Endothelial cell of umbilical vein (primary cell): ENCODE data around the gene CAMSAP1. TPM values are rescaled to one million over a fixed set of nuclear protein-coding genes. Genes with fewer than 3 reads are reported as not detected.
"Not testable (repeated sequence)": the region's sequence is repeated elsewhere in the genome, so short reads cannot be mapped to it uniquely, and the experiment has no call there.

Experiments used
- BruUV-seq: library from RNA; stranded (reverse); fragments of 400-500 nt; replicated peaks from 2 replicates; lab custom pipeline; 2021; lab: Mats Ljungman, UMichigan
- CTCF ChIA-PET: fragments of 300-600, 350-600 bp; sonication (Branson Sonifier 250); formaldehyde crosslinking; loops from one replicate; lab custom pipeline; 2021; ENCODE audit warnings: antibody characterized with exemption, inconsistent platforms; lab: Charles Lee
- POLR2A ChIA-PET: fragments of 300-600, 350-600 bp; sonication (Branson Sonifier 250); formaldehyde crosslinking; loops from one replicate; lab custom pipeline; 2021; ENCODE audit warnings: antibody characterized with exemption, inconsistent platforms; lab: Charles Lee
- DNase-seq: peaks from one replicate; pipeline ENCODE4 v3.0.0-alpha.2; 2011; ENCODE audit warnings: low read depth, low spot score
- FAIRE-seq: peaks from 2 replicates; lab custom pipeline; 2011; peaks lifted over from hg19 to GRCh38; lab: Jason Lieb, UNC
- H2AFZ ChIP-seq: 2 replicates; pipeline ENCODE4 v1.6.0; 2012; ENCODE audit warnings: low read depth, low read length, control low read depth, inconsistent platforms
- H3K27ac ChIP-seq: 2 replicates; pipeline ENCODE4 v1.5.1; 2011; ENCODE audit warnings: low read depth, mild to moderate bottlenecking, control low read depth, low read length, moderate library complexity; ENCODE audit not compliant: insufficient read depth
- H3K27me3 ChIP-seq, 2 experiments: 2 replicates each; pipeline versions ENCODE4 v1.6.0 to v1.6.1; 2011; ENCODE audit warnings: low read length in 2 of 2, mixed read lengths in 1 of 2; ENCODE audit not compliant: control insufficient read depth in 2 of 2, insufficient read depth in 2 of 2
- H3K36me3 ChIP-seq, 2 experiments: 2 replicates in 1 of 2; 3 replicates in 1 of 2; pipeline ENCODE4 v1.5.1; 2011; ENCODE audit warnings: low read length in 2 of 2, mild to moderate bottlenecking in 1 of 2, moderate library complexity in 1 of 2; ENCODE audit not compliant: control insufficient read depth in 2 of 2, insufficient read depth in 2 of 2; ENCODE audit errors: extremely low read depth in 1 of 2
- H3K4me1 ChIP-seq: 3 replicates; pipeline ENCODE4 v1.5.1; 2011; ENCODE audit warnings: mild to moderate bottlenecking, low read length; ENCODE audit not compliant: control insufficient read depth, insufficient read depth; ENCODE audit errors: extremely low read depth
- H3K4me2 ChIP-seq: 2 replicates; pipeline ENCODE4 v1.6.1; 2011; ENCODE audit warnings: low read length, control low read depth, mixed read lengths; ENCODE audit not compliant: insufficient read depth
- H3K4me3 ChIP-seq, 3 experiments: fragments of 200-600 bp in 1 of 3; sonication (generic), shearing (Covaris generic) in 1 of 3; replicated peaks in 1 of 3; 2 replicates each; pipeline ENCODE4 v1.5.1; 2011 to 2016; ENCODE audit warnings: control low read depth in 3 of 3, low read length in 3 of 3, mild to moderate bottlenecking in 2 of 3, inconsistent platforms in 1 of 3, low read depth in 1 of 3, moderate library complexity in 1 of 3; ENCODE audit not compliant: insufficient read depth in 1 of 3
- H3K79me2 ChIP-seq: 2 replicates; pipeline ENCODE4 v1.6.0; 2012; ENCODE audit warnings: low read length, inconsistent platforms; ENCODE audit not compliant: control insufficient read depth, insufficient read depth
- H3K9ac ChIP-seq: replicated peaks from 2 replicates; pipeline ENCODE3; 2011; ENCODE audit warnings: low read length, control low read depth; ENCODE audit not compliant: insufficient read depth; ENCODE audit errors: extremely low read depth
- H3K9me1 ChIP-seq: replicated peaks from 3 replicates; pipeline ENCODE4 v1.6.0; 2011; ENCODE audit warnings: mild to moderate bottlenecking, low read length; ENCODE audit not compliant: control insufficient read depth, insufficient read depth; ENCODE audit errors: extremely low read depth
- H3K9me3 ChIP-seq: replicated peaks from 2 replicates; pipeline ENCODE4 v1.5.1; 2012; ENCODE audit warnings: low read length, inconsistent platforms; ENCODE audit not compliant: control insufficient read depth, insufficient read depth
- H4K20me1 ChIP-seq: replicated peaks from 2 replicates; pipeline ENCODE3; 2011; ENCODE audit warnings: mild to moderate bottlenecking, low read length; ENCODE audit not compliant: control insufficient read depth, insufficient read depth; ENCODE audit errors: extremely low read depth
- CTCF ChIP-seq, 2 donors: IDR thresholded peaks; 1 replicate in 1 of 2; 2 replicates in 1 of 2; pipeline ENCODE4 v1.5.1; 2011; ENCODE audit warnings: low read length in 2 of 2, mild to moderate bottlenecking in 2 of 2, moderate library complexity in 2 of 2, control low read depth in 1 of 2, inconsistent platforms in 1 of 2, low read depth in 1 of 2; ENCODE audit not compliant: insufficient read depth in 1 of 2; ENCODE audit errors: extremely low read depth in 1 of 2
- EZH2 ChIP-seq: IDR thresholded peaks from 2 replicates; pipeline ENCODE4 v1.6.1; 2012; ENCODE audit warnings: borderline replicate concordance, low read depth, mild to moderate bottlenecking, moderate library complexity, low read length, inconsistent platforms; ENCODE audit not compliant: severe bottlenecking
- JUN ChIP-seq: IDR thresholded peaks from 2 replicates; pipeline ENCODE4 v1.6.1; 2011; ENCODE audit warnings: borderline replicate concordance, low read depth; ENCODE audit not compliant: insufficient read length, insufficient read depth
- MAX ChIP-seq: IDR thresholded peaks from 2 replicates; pipeline ENCODE4 v1.6.1; 2011; ENCODE audit not compliant: insufficient read depth, insufficient read length
- MYC ChIP-seq: IDR thresholded peaks from one replicate; pipeline ENCODE4 v1.6.1; 2011; ENCODE audit warnings: mild to moderate bottlenecking, low read depth, low read length
- POLR2A ChIP-seq: IDR thresholded peaks from 2 replicates; pipeline ENCODE4 v1.6.1; 2012; ENCODE audit warnings: low read depth, mild to moderate bottlenecking, control low read depth, low read length
- POLR2AphosphoS5 ChIP-seq: IDR thresholded peaks from 2 replicates; pipeline ENCODE4 v1.6.1; 2012; ENCODE audit warnings: low read depth, mild to moderate bottlenecking, control low read depth, low read length, moderate library complexity; ENCODE audit not compliant: insufficient read depth
- dilution Hi-C: fragments of 300-500 bp; cut with MboI; formaldehyde crosslinking; loops from one replicate; pipeline ENCODE4 v1.15.0; 2019; ENCODE audit warnings: low sequenced_read_pairs; ENCODE audit not compliant: extremely low pct_ligation_motif_present
- intact Hi-C: fragments of 100-400 bp; cut with micrococcal nuclease; formaldehyde crosslinking; loops from one replicate; pipeline ENCODE4 v1.10.0; 2022
- polyA plus RNA-seq, 4 experiments: library from polyadenylated mRNA; depleted of rRNA in 3 of 4; stranded (reverse) in 3 of 4; unstranded in 1 of 4; fragments of >200 nt; gene quantifications; 2 replicates each; pipeline versions ENCODE4 v1.2.1 to v1.2.3, GENCODE V29; 2011 to 2012; ENCODE audit warnings: missing spikeins in 1 of 4
- total RNA-seq: library from RNA; stranded (reverse); gene quantifications from 2 replicates; pipeline ENCODE4 v1.2.3, GENCODE V29; 2021

The CAMSAP1 gene
- total and polyA plus RNA-seq, 2 donors (not counting 3 experiments of a cell fraction or from before 2014, with no cell fraction given) = 8.1 to 25.5 TPM

DNA sequence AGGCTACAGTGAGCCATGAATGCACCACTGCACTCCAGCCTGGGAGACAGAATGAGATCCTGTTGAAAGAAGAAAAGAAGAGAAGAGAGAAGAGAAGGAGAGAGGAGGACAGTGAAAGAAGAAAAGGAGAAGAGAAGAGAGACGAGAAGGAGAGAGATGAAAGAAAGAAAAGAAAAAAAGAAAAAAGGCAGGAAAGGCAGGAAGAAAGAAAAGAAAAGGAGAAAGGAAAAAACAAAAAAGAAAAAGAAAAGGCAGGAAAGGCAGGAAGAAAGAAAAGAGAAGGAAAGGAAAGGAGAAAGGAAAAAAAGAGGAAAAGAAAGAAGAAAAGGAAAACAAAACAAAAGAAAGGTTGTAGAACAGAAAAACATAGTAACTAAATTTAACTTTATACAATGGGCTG lies 14.2 kb downstream of the CAMSAP1 start:
- ChIA-PET CTCF (no interaction called here), POLR2A (no interaction called here)
- no peak overlapping the region for H3K4me3 ChIP-seq

DNA sequence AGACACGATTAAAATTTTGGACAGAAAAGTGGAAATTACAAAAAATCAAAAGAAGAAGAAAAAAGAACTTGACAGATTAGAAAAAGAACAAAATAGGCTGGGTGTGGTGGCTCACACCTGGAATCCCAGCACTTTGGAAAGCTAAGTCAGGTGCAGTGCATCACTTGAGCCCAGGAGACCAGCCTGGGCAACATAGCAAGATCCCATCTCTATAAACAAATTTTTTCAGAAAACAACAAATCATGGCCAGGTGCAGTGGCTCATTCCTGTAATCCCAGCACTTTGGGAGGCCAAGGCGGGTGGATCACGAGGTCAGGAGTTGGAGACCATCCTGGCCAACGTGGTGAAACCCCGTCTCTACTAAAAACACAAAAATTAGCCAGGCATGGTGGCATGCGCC lies 15.0 kb downstream of the CAMSAP1 start:
- FAIRE-seq, DNase-seq, POLR2A ChIA-PET, CTCF ChIA-PET, H3K9me3 ChIP-seq, intact Hi-C loops, H3K9me1 ChIP-seq, H3K27ac ChIP-seq, H3K4me2 ChIP-seq, BruUV-seq, H3K27me3 ChIP-seq, dilution Hi-C loops, H3K4me3 ChIP-seq, H3K4me1 ChIP-seq, H4K20me1 ChIP-seq, H3K36me3 ChIP-seq, H2AFZ ChIP-seq, H3K9ac ChIP-seq: not testable (repeated sequence)
- peaks cover 98% of the 10 kb centered on the region for H3K79me2 ChIP-seq

More for the DNA sequence above, 14.2 kb downstream of the CAMSAP1 start:
- Histone ChIP-seq H3K9me1 (no peaks in the 10 kb centered on the region), H2AFZ (no peak overlapping the region), H3K27ac (no peak overlapping the region), H3K9ac (no peak overlapping the region), H3K79me2 (peaks cover 98% of the 10 kb centered on the region), H3K36me3 (no peaks in the 10 kb centered on the region), H3K27me3 (no peaks in the 10 kb centered on the region), H3K4me1 (peaks cover 10% of the 10 kb centered on the region), H3K9me3 (no peaks in the 10 kb centered on the region), H3K4me2 (peak overlapping the region; percentile 28), H4K20me1 (peaks cover 8% of the 10 kb centered on the region)
- intact Hi-C loops = no loop called here
- dilution Hi-C loops = no loop called here
- TF ChIP-seq POLR2A = no peak
- TF ChIP-seq CTCF (IDR thresholded peaks at IDR 0.05; ENCODE audit: extremely low read depth in 1 of 2, insufficient read depth in 1 of 2, low read depth in 1 of 2, low read length in 2 of 2) = no peak
- TF ChIP-seq EZH2 = no peak
- no peak for TF ChIP-seq POLR2AphosphoS5
- TF ChIP-seq JUN = no peak
- no peak for TF ChIP-seq MAX
- no peak for TF ChIP-seq MYC
- no peak for DNase-seq
- BruUV-seq = no TSS peak
- no peak for FAIRE-seq
